HepG2 (cell line): ENCODE data around the gene OSM.

Source experiments
- CTCF ChIP-seq: sonication (generic); formaldehyde crosslinking; IDR thresholded peaks from 2 replicates; pipeline ENCODE4 v1.5.0; 2020; ENCODE audit warnings: mild to moderate bottlenecking, missing genetic modification reagents, moderate library complexity
- KLF6 ChIP-seq: IDR thresholded peaks from 2 replicates; pipeline ENCODE4 v1.8.0; 2016; ENCODE audit warnings: missing biosample characterization, missing genetic modification reagents
- MAFK ChIP-seq, 2 experiments: IDR thresholded peaks in 1 of 2; conservative IDR thresholded peaks in 1 of 2; 2 replicates each; pipeline ENCODE4 v1.6.1; 2011; ENCODE audit warnings: improper control_type of control experiment in 2 of 2, low read length in 2 of 2
- SP4 ChIP-seq: sonication (generic); formaldehyde crosslinking; IDR thresholded peaks from 2 replicates; pipeline ENCODE4 v1.8.1; 2023; ENCODE audit warnings: mild to moderate bottlenecking, missing genetic modification reagents
- TIGD3 ChIP-seq: sonication (generic); formaldehyde crosslinking; IDR thresholded peaks from 2 replicates; pipeline ENCODE4 v1.5.1; 2020; ENCODE audit warnings: mild to moderate bottlenecking, missing genetic modification reagents, borderline replicate concordance
- ZNF260 ChIP-seq: sonication (generic); formaldehyde crosslinking; IDR thresholded peaks from 2 replicates; pipeline ENCODE4 v1.4.0; 2020; ENCODE audit warnings: missing genetic modification reagents, low read depth, mild to moderate bottlenecking, borderline replicate concordance
- ZNF563 ChIP-seq: sonication (generic); formaldehyde crosslinking; IDR thresholded peaks from 2 replicates; pipeline ENCODE4 v1.8.0; 2022; ENCODE audit warnings: mild to moderate bottlenecking, moderate library complexity, missing genetic modification reagents
- ZNF569 ChIP-seq: sonication (generic); formaldehyde crosslinking; IDR thresholded peaks from 2 replicates; pipeline ENCODE4 v1.5.0; 2020; ENCODE audit warnings: mild to moderate bottlenecking, missing genetic modification reagents, moderate library complexity, borderline replicate concordance
- ZNF792 ChIP-seq: IDR thresholded peaks from 2 replicates; pipeline ENCODE4 v1.6.1; 2016

- TF ChIP-seq CTCF (CRISPR knock-in tag): no peak
- no peak for TF ChIP-seq KLF6 (CRISPR knock-in tag)
- TF ChIP-seq ZNF563 (CRISPR knock-in tag): no peak
- TF ChIP-seq TIGD3 (CRISPR knock-in tag): no peak
- no peak for TF ChIP-seq ZNF792 (CRISPR knock-in tag)
- no peak for TF ChIP-seq ZNF569 (CRISPR knock-in tag)
- no peak for TF ChIP-seq SP4 (CRISPR knock-in tag)
- TF ChIP-seq ZNF260 (CRISPR knock-in tag): no peak
- no peak for TF ChIP-seq MAFK (conservative IDR thresholded peaks at IDR 0.05 in 1 of 2, IDR thresholded peaks at IDR 0.05 in 1 of 2; ENCODE audit: low read length in 2 of 2)
Observed at GRCh38 chr22:30284666-30285065, 18.0 kb upstream of the OSM start.
